ENCODE measurements around the gene SKIC8. TPM values are rescaled to one million over a fixed set of nuclear protein-coding genes. Genes with fewer than 3 reads are reported as not detected.

SKIC8 gene
- total RNA-seq, 1 experiment from 2014 or later: 90.9 TPM

- no peak for DNase-seq (ENCODE audit: low read depth)
These were observed 7.2 kb downstream of the SKIC8 start for GRCh38 chr15:78292219-78292618.

- DNase-seq (ENCODE audit: low read depth): no peak
These were observed 7.7 kb downstream of the SKIC8 start for GRCh38 chr15:78291698-78292097.

- no peak for DNase-seq (ENCODE audit: low read depth)
These were observed 8.4 kb downstream of the SKIC8 start for GRCh38 chr15:78291052-78291451.

DNA sequence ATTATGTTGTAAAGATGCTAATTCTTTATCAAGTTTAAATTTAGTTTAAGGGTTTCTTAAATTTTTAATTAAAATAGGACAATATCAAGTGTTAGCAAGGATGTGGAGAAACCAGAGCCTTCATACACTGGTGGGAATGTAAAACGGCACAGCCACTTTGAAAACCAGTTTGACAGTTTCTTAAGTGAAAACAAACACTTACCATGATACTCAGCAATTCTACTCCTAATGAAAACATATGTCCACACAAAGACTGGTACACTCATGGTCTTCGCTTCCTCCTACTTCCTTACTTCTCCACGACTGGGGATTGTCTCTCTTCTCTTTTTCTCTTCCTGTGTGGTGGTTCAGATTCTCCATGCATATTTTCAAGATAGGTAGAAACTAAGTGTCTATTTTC lies 9.2 kb downstream of the SKIC8 start:
- no peak for DNase-seq (ENCODE audit: low read depth)

DNA sequence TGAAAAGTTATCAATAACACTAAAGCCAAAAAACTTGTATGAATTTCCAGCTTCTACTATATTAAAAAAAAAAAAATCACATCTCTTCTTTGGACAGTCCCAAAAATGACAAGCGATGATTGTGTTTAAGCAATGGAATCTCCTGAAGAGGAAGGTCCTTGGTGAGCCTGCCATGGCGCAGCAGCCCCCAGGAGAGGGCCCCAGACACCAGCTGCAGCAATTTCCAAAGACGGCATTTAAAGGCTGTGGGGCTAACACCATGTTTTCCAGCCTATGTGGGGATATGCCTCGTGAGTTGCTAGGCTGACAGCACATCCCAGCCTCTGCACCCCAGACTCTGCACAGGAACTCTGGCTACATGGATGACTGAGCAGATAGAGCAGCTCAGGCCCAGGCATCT lies 14.7 kb downstream of the SKIC8 start:
- DNase-seq (ENCODE audit: low read depth): no peak

- no peak for DNase-seq (ENCODE audit: low read depth)
These were observed 17.1 kb downstream of the SKIC8 start for GRCh38 chr15:78282324-78282723.

- DNase-seq (ENCODE audit: low read depth): no peak
These were observed 18.9 kb downstream of the SKIC8 start for GRCh38 chr15:78280319-78281072.

DNA sequence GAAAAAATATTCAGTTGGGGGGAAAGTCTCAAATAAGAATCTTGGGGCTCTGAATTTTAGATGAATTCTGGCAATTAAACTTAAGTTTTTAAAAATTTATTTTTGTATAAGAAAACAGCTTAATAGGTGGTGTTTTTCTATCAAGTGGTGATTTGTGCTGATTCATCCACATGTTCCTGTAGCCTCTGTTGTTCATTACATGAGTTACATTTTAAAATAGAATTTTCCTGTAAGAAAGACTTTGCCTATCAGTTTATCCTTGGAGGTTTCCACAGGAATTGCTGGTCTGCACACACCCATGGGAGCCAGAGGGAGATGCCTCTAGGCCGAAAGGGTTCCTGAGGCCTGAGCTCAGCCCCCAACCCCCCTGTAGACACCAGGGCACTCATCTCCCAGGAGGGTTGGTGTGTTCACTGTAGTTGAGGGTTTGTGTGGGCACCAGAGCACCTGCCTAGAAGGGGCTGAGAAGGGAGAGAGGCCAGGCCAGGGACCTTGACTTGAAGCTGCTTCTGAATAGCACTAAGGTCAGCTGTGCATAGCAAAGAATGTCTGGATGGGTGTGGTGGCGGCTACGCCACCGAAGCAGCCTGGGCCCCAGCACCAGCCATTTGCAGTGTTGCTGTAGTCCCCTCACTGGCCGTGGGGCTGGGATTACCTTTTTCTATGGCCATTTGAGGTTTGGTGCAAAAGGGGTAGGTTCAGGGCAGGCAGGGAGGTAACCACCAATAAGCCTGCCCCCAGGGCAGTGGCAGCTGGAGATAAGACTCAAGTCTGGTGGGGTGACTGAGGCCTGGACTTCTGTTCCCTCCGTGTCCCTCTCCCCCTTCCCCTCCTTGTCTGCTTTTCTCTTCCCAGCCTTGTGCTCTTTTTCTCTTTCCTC lies 23.1 kb downstream of the SKIC8 start:
- no peak for DNase-seq (ENCODE audit: low read depth)

- DNase-seq (ENCODE audit: low read depth): no peak
These were observed 24.4 kb downstream of the SKIC8 start for GRCh38 chr15:78274994-78275393.

DNA sequence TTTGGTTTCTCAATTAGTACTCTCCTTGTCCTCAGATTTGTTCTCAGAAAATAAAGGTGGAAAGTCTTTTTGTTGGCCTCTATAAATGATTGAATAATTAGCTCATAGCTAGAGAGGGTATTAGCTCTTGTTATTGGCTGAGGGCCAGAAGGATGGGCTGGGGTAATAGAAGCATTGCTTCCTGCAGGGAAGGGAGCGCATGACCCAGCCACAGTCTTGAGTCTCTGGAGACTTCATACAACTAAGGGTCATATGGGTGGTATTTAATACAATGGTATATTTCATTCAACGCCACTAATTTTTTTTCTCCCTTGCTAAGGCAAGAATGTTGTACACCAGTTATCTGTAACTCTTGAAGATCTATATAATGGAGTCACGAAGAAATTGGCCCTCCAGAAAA lies 26.6 kb downstream of the SKIC8 start:
- DNase-seq (ENCODE audit: low read depth): no peak

DNA sequence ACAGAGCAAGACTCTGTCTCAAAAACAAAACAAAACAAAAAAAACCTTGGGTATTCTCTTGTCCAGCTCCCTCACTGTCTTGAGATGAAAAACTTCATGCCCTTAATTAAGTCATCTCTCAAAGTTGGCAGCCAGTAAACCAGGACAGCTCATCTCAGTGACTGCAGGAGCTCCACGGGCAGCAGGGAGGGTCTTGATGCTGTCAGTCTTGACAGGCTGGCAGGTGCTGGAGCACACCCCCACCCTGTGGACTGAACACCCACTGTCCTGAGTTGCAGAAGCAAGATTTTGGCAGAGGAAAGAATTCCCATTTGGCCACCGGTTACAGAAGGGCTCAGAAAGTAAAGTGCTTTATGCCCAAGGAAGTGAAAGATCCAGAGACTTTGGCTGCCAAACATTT lies 27.1 kb downstream of the SKIC8 start:
- no peak for DNase-seq (ENCODE audit: low read depth)

DNA sequence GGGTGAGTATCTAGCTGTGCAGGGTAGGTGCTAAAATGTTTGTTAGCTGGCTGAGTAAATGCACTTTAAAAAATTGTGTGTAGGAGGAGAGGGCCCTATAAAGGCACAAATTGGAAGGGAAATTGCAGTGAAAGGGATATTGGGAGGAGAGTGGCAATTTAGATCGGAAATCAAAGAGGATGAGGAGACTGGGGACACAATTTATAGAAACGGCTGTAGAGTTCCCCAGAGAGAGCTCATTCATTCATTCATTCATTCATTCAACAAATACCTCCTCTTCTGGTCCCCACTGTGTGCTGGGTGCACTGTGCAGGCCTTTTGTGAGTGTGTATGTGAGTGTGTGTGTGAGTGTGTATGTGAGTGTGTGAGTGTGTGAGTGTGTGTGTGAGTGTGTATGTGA lies 32.6 kb downstream of the SKIC8 start:
- DNase-seq (ENCODE audit: low read depth): no peak

GRCh38 chr15:78266229-78266628 lies 33.2 kb downstream of the SKIC8 start:
- no peak for DNase-seq (ENCODE audit: low read depth)

- DNase-seq (ENCODE audit: low read depth): peak; percentile 64
These were observed 33.6 kb downstream of the SKIC8 start for GRCh38 chr15:78265752-78266224.

DNA sequence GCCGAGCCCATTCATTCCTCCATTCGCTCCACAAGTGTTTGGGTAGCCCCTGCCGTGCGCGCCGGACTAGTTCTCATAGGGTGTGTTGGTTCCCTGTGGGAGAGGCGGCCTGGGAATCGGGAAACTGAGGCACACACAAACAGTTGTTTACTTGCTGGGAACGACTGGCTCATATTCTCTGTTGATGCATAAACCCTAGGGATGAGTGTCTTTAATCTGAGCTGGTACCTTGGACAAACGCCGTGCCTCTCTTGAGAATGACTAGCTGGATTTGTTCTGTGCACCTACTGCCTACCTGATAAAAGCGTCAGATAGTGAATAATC lies 34.3 kb downstream of the SKIC8 start:
- no peak for DNase-seq (ENCODE audit: low read depth)

DNA sequence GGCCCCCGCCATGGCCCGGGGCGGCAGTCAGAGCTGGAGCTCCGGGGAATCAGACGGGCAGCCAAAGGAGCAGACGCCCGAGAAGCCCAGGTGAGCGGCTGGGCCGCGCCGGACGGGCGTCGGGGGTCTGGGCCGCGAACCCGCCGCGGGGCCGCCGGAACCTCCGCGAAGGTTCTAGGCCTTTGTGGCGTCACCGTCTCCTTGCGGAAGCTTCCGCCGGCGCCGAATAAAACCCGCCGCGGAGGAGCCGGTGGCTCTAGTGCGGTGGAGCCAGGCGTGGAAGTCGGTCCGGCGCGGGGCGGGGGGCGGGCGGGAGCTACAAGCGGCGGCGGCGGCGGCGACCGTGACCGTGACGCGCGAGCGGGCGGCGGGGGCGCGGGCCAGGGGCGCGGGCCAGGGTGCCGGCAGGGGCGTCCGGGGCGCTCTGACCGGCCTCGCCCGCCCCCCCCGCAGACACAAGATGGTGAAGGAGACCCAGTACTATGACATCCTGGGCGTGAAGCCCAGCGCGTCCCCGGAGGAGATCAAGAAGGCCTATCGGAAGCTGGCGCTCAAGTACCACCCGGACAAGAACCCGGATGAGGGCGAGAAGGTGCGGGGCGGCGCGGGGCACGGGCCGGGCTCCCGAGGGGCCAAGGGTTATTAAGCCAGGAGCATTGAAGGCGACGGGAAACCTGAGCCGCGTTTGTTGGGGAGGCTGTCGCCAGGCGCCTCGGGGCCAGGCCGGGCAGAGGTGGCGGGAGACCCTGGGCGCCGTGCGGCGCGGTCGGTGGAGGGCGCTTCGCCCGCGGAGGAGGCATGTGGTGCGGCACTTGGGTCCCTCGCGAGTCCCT lies 34.9 kb downstream of the SKIC8 start, which contains the start of gene DNAJA4:
DNAJA4 (plus strand) TSS at position 259 of the 833 bp plus-strand sequence; CDS start at position 461, 202 bp downstream.
- DNase-seq (ENCODE audit: low read depth): no peak

DNA sequence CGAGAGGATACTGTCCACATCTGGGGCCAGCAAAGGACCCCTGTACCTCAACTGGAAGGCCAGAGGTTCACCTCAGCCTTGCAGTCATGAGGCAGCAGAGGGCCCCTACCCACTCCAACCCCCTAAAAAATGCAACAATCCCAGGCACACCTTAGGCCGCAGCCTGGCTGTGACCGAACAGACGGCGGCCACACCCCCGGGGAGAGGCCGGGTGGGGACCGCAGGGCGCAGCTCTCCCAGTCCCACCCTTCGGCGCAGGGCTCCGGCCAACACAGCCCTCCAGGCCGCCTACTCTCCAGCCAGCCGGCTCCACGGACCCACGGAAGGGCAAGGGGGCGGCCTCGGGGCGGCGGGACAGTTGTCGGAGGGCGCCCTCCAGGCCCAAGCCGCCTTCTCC lies 35.5 kb downstream of the SKIC8 start:
- DNase-seq (ENCODE audit: low read depth): no peak

DNA sequence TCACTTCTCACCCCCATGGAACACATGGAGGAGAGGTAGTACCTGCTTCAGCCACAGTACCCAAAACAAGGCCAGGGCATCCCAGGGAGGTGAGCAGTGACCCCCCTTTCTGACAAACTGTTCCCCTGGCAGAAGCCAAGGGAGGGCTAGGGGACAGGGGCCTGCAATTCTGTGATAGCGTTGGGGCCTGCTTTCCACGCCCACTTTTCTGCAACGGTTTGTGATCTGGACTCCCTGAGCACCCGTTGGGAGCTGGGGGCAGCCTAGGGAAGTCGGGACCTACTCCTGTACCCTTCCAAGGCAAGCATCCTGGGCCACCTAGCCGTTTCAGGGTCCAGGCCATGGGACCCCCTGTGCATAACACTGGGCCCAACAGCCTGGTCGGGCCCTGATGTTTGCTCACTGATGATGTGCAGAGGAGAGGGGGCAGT lies 36.0 kb downstream of the SKIC8 start:
- no peak for DNase-seq (ENCODE audit: low read depth)

- no peak for DNase-seq (ENCODE audit: low read depth)
These were observed 38.3 kb downstream of the SKIC8 start for GRCh38 chr15:78261062-78261461.

DNA sequence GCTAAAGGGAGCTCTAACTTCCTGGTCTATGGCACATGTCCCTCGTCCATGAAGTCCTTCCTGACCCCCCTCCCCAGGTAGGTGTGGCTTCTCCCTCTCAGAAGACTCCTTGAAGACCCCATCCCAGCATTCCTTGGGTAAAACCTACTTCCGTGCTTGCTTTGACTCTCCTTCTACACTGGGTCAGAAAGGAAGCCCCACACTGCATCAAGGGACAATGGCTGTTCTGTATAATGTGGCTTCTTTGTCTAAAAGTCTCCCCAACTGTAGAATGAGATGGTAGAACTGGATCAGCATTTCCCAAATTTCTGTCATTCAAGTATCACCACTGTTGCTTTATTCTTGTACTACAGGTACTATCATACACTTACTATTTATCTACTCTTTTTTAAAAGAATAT lies 38.9 kb downstream of the SKIC8 start:
- no peak for DNase-seq (ENCODE audit: low read depth)

- no peak for DNase-seq (ENCODE audit: low read depth)
These were observed 40.2 kb downstream of the SKIC8 start for GRCh38 chr15:78259232-78259631.

- DNase-seq (ENCODE audit: low read depth): no peak
These were observed 41.7 kb downstream of the SKIC8 start for GRCh38 chr15:78257681-78258080.
